Measurements from ENCODE around the gene SRSF4. TPM values are rescaled to one million over a fixed set of nuclear protein-coding genes. Genes with fewer than 3 reads are reported as not detected.

The SRSF4 gene
- total and polyA plus RNA-seq, 4 donors, result 56.7 to 69.3 (median 67.7) TPM

GRCh38 chr1:29120947-29121485 is 60.7 kb downstream of the SRSF4 start:
- Histone ChIP-seq H3K9me3 (ENCODE audit: control insufficient read depth in 4 of 4, insufficient read depth in 3 of 4, low read length in 3 of 4) (no peaks in the 10 kb centered on the region), H3K27me3 (ENCODE audit: control insufficient read depth in 3 of 3, insufficient read depth in 3 of 3, low read length in 2 of 3) (peaks cover 0 to 13% (median 0%) of the 10 kb centered on the region in 3 donors), H3K4me1 (ENCODE audit: control insufficient read depth in 5 of 5, insufficient read depth in 5 of 5, low read length in 5 of 5) (peaks cover 0 to 33% (median 16%) of the 10 kb centered on the region in 5 donors), H3K9ac (ENCODE audit: insufficient read depth in 1 of 2, low read length in 2 of 2) (no peak overlapping the region), H3K4me3 (no peak overlapping the region), H3K36me3 (ENCODE audit: control insufficient read depth in 4 of 4, insufficient read depth in 4 of 4, low read length in 4 of 4) (peaks cover 0 to 10% (median 4%) of the 10 kb centered on the region in 4 donors), H3K27ac (ENCODE audit: low read depth in 1 of 2, low read length in 1 of 2) (no peak overlapping the region)
- 35 to 36% methylated on average over 33 to 42 of the region's 42 CpGs for WGBS, 2 donors
- ATAC-seq (ENCODE audit: insufficient read depth, low FRiP score), result no peak
- peak; percentile 66 to 74 (median 70) for DNase-seq
- peak; percentile 27 for TF ChIP-seq CTCF (IDR thresholded peaks at IDR 0.05; ENCODE audit: control extremely low read depth, extremely low read depth)

- 94 to 95% methylated on average over 6 of the region's 6 CpGs for WGBS, 2 donors
- peaks cover 0 to 30% (median 16%) of the 10 kb centered on the region in 5 donors for H3K4me1 ChIP-seq (ENCODE audit: control insufficient read depth in 5 of 5, insufficient read depth in 5 of 5, low read length in 5 of 5)
- no peak for ATAC-seq (ENCODE audit: insufficient read depth, low FRiP score)
- peaks cover 0 to 17% (median 4%) of the 10 kb centered on the region in 4 donors for H3K36me3 ChIP-seq (ENCODE audit: control insufficient read depth in 4 of 4, insufficient read depth in 4 of 4, low read length in 4 of 4)
- no peak for DNase-seq
- H3K4me3 ChIP-seq, result no peak overlapping the region
- no peaks in the 10 kb centered on the region for H3K9me3 ChIP-seq (ENCODE audit: control insufficient read depth in 4 of 4, insufficient read depth in 3 of 4, low read length in 3 of 4)
- H3K27ac ChIP-seq (ENCODE audit: low read depth in 1 of 2, low read length in 1 of 2), result no peak overlapping the region
- no peak for TF ChIP-seq CTCF (IDR thresholded peaks at IDR 0.05; ENCODE audit: control extremely low read depth, extremely low read depth)
- H3K9ac ChIP-seq (ENCODE audit: insufficient read depth in 1 of 2, low read length in 2 of 2), result no peak overlapping the region
- H3K27me3 ChIP-seq (ENCODE audit: control insufficient read depth in 3 of 3, insufficient read depth in 3 of 3, low read length in 2 of 3), result peaks cover 0 to 13% (median 0%) of the 10 kb centered on the region in 3 donors
Measured at GRCh38 chr1:29120367-29120766, 61.3 kb downstream of the SRSF4 start.

- Histone ChIP-seq H3K9me3 (ENCODE audit: control insufficient read depth in 4 of 4, insufficient read depth in 3 of 4, low read length in 3 of 4) (no peaks in the 10 kb centered on the region), H3K9ac (ENCODE audit: insufficient read depth in 1 of 2, low read length in 2 of 2) (peak overlapping the region in 1 of 2 donors; percentile 36), H3K27ac (ENCODE audit: low read depth in 1 of 2, low read length in 1 of 2) (no peak overlapping the region), H3K4me1 (ENCODE audit: control insufficient read depth in 5 of 5, insufficient read depth in 5 of 5, low read length in 5 of 5) (peaks cover 0 to 26% (median 16%) of the 10 kb centered on the region in 5 donors), H3K4me3 (no peak overlapping the region), H3K36me3 (ENCODE audit: control insufficient read depth in 4 of 4, insufficient read depth in 4 of 4, low read length in 4 of 4) (peaks cover 0 to 19% (median 4%) of the 10 kb centered on the region in 4 donors), H3K27me3 (ENCODE audit: control insufficient read depth in 3 of 3, insufficient read depth in 3 of 3, low read length in 2 of 3) (peaks cover 0 to 13% (median 0%) of the 10 kb centered on the region in 3 donors)
- no peak for TF ChIP-seq CTCF (IDR thresholded peaks at IDR 0.05; ENCODE audit: control extremely low read depth, extremely low read depth)
- peak in 2 of 3 donors; percentile 46 to 64 for DNase-seq
- no peak for ATAC-seq (ENCODE audit: insufficient read depth, low FRiP score)
- 75 to 84% methylated on average over 12 of the region's 12 CpGs for WGBS, 2 donors
Measured at GRCh38 chr1:29119121-29119929, 62.4 kb downstream of the SRSF4 start.
